OCI-LY1 (cell line): ENCODE data around the gene SYK.

Experiments used
- CTCF ChIP-seq: fragments of 200-600 bp; sonication (generic), shearing (Covaris generic); IDR thresholded peaks from 2 replicates; pipeline ENCODE4 v1.5.1; 2017; ENCODE audit warnings: mild to moderate bottlenecking, antibody characterized with exemption, low read length, moderate library complexity, mixed read lengths
- EZH2 ChIP-seq: fragments of 200-600 bp; sonication (generic), shearing (Covaris generic); IDR thresholded peaks from 2 replicates; pipeline ENCODE4 v1.8.0; 2017; ENCODE audit warnings: borderline replicate concordance, mixed run types, mild to moderate bottlenecking, antibody characterized with exemption, low read length, moderate library complexity, mixed read lengths

- TF ChIP-seq EZH2 (no peak), CTCF (no peak)
Observed at GRCh38 chr9:90772386-90772785, 29.2 kb upstream of the SYK start.
